Sigmoid colon (tissue), 4 donors: ENCODE results near the gene NUP133.

Experiments
- CTCF ChIP-seq, 4 experiments: fragments of 450-650 bp in 3 of 4; fragments of 200-600 bp in 1 of 4; IDR thresholded peaks; one replicate each; pipeline ENCODE4 v1.5.1; 2016 to 2019; ENCODE audit warnings: antibody characterized with exemption in 4 of 4, mild to moderate bottlenecking in 3 of 4, moderate library complexity in 2 of 4
- EP300 ChIP-seq, 4 donors: sonication (generic); formaldehyde crosslinking; IDR thresholded peaks; one replicate each; pipeline ENCODE4 v1.6.1; 2017; ENCODE audit warnings: antibody characterized with exemption in 4 of 4
- POLR2A ChIP-seq, 2 donors: fragments of 450-650 bp; IDR thresholded peaks; one replicate each; pipeline ENCODE4 v1.6.1; 2016; ENCODE audit warnings: antibody characterized with exemption in 2 of 2, mild to moderate bottlenecking in 2 of 2, moderate library complexity in 2 of 2
- POLR2AphosphoS5 ChIP-seq, 4 donors: sonication (generic); formaldehyde crosslinking; IDR thresholded peaks; one replicate each; pipeline ENCODE4 v1.6.1; 2017; ENCODE audit warnings: antibody characterized with exemption in 4 of 4

- TF ChIP-seq CTCF (IDR thresholded peaks at IDR 0.05) (no peak), POLR2A (IDR thresholded peaks at IDR 0.05) (no peak), POLR2AphosphoS5 (IDR thresholded peaks at IDR 0.05) (no peak), EP300 (IDR thresholded peaks at IDR 0.05) (no peak)
These were observed 99.6 kb downstream of the NUP133 start for GRCh38 chr1:229408458-229409037.
